Peyer's patch (tissue), 4 donors: Measurements from ENCODE around the gene HTT-AS.

ENCODE experiments used
- CTCF ChIP-seq, 6 experiments: fragments of 450-650 bp in 4 of 6; fragments of 200-600 bp in 2 of 6; sonication (generic) in 1 of 6; IDR thresholded peaks; one replicate each; pipeline ENCODE4 v1.5.1; 2017 to 2019; ENCODE audit warnings: antibody characterized with exemption in 6 of 6, mild to moderate bottlenecking in 3 of 6, moderate library complexity in 1 of 6
- POLR2A ChIP-seq, 2 donors: fragments of 450-650 bp; IDR thresholded peaks; one replicate each; pipeline ENCODE4 v1.5.1; 2017; ENCODE audit warnings: antibody characterized with exemption in 2 of 2, mild to moderate bottlenecking in 2 of 2, moderate library complexity in 2 of 2

- TF ChIP-seq CTCF (IDR thresholded peaks at IDR 0.05) (no peak), POLR2A (IDR thresholded peaks at IDR 0.05) (no peak)
Measured at GRCh38 chr4:3031357-3032082, 42.8 kb downstream of the HTT-AS start.
